Hepatocyte (in vitro differentiated cells): ENCODE data around the gene TXNDC16.

ENCODE experiments used
- CTCF ChIP-seq: fragments of 200-600 bp; sonication (generic); IDR thresholded peaks from 2 replicates; pipeline ENCODE4 v1.5.1; 2016; ENCODE audit warnings: antibody characterized with exemption, mild to moderate bottlenecking; ENCODE audit not compliant: poor library complexity
- EZH2 ChIP-seq: fragments of 200-600 bp; sonication (generic); IDR thresholded peaks from 2 replicates; pipeline ENCODE4 v1.6.1; 2016; ENCODE audit warnings: antibody characterized with exemption, mild to moderate bottlenecking, borderline replicate concordance
- EZH2phosphoT487 ChIP-seq: fragments of 200-600 bp; sonication (generic); IDR thresholded peaks from one replicate; pipeline ENCODE4 v1.6.1; 2018; ENCODE audit warnings: antibody characterized with exemption, mild to moderate bottlenecking, low read depth, moderate library complexity; ENCODE audit not compliant: unreplicated experiment, severe bottlenecking

GRCh38 chr14:52447236-52447635 is 105.1 kb downstream of the TXNDC16 start:
- TF ChIP-seq CTCF (no peak), EZH2 (no peak), EZH2phosphoT487 (no peak)
